DND-41 (cell line): Measurements from ENCODE around the gene ACADVL.
A peak's percentile ranks its signal among the peaks of the same experiment; 100 is the strongest.

Source experiments
- ATAC-seq: fragments of 200-7000 bp; cut with Tn5 transposase; 3 replicates; pipeline ENCODE4 v1.9.1; 2021; ENCODE audit warnings: low read depth; ENCODE audit not compliant: insufficient read depth
- DNase-seq: peaks from one replicate; pipeline ENCODE4 v3.0.0-alpha.2; 2020
- H2AFZ ChIP-seq: 2 replicates; pipeline ENCODE4 v1.6.0; 2012; ENCODE audit warnings: low read depth, low read length
- H3K27ac ChIP-seq: 2 replicates; pipeline ENCODE4 v1.5.1; 2012; ENCODE audit warnings: low read length, inconsistent platforms
- H3K27me3 ChIP-seq: fragments of 200-600 bp; sonication (generic); 2 replicates; pipeline ENCODE4 v1.6.0; 2012; ENCODE audit warnings: low read length, mild to moderate bottlenecking, inconsistent platforms; ENCODE audit not compliant: insufficient read depth, poor library complexity
- H3K36me3 ChIP-seq: 2 replicates; pipeline ENCODE4 v1.5.1; 2012; ENCODE audit warnings: low read length, inconsistent platforms; ENCODE audit not compliant: insufficient read depth
- H3K4me1 ChIP-seq: 2 replicates; pipeline ENCODE4 v1.5.1; 2012; ENCODE audit warnings: mild to moderate bottlenecking, low read length; ENCODE audit not compliant: insufficient read depth
- H3K4me2 ChIP-seq: 2 replicates; pipeline ENCODE4 v1.6.0; 2012; ENCODE audit warnings: mild to moderate bottlenecking, moderate library complexity, low read length, inconsistent platforms; ENCODE audit not compliant: insufficient read depth
- H3K4me3 ChIP-seq, 2 experiments: fragments of 200-600 bp in 1 of 2; shearing (Covaris generic) in 1 of 2; 2 replicates each; pipeline ENCODE4 v1.5.1; 2012 to 2016; ENCODE audit warnings: inconsistent platforms in 2 of 2, low read length in 2 of 2, mild to moderate bottlenecking in 2 of 2, low read depth in 1 of 2, moderate library complexity in 1 of 2
- H3K79me2 ChIP-seq: 2 replicates; pipeline ENCODE4 v1.6.0; 2012; ENCODE audit warnings: low read length, inconsistent platforms; ENCODE audit not compliant: insufficient read depth
- H3K9ac ChIP-seq: 2 replicates; pipeline ENCODE4 v1.6.0; 2012; ENCODE audit warnings: low read depth, mild to moderate bottlenecking, inconsistent platforms, low read length, moderate library complexity
- H3K9me3 ChIP-seq: 2 replicates; pipeline ENCODE4 v1.5.1; 2012; ENCODE audit warnings: low read length, moderate library complexity, mild to moderate bottlenecking, inconsistent platforms; ENCODE audit not compliant: insufficient read depth, severe bottlenecking
- H4K20me1 ChIP-seq: 2 replicates; pipeline ENCODE4 v1.6.0; 2012; ENCODE audit warnings: low read length; ENCODE audit not compliant: insufficient read depth
- CTCF ChIP-seq: IDR thresholded peaks from 2 replicates; pipeline ENCODE4 v1.5.1; 2012; ENCODE audit warnings: borderline replicate concordance, low read length, moderate library complexity, mild to moderate bottlenecking; ENCODE audit not compliant: poor library complexity, severe bottlenecking; ENCODE audit errors: extremely low read depth
- EZH2 ChIP-seq: IDR thresholded peaks from 3 replicates; pipeline ENCODE4 v1.6.1; 2012; ENCODE audit warnings: borderline replicate concordance, low read depth, mild to moderate bottlenecking, moderate library complexity, low read length, inconsistent platforms; ENCODE audit not compliant: severe bottlenecking

The ACADVL gene

GRCh38 chr17:7234083-7234951, 14.6 kb downstream of the ACADVL start, which contains the start of gene DVL2:
Gene DVL2, minus strand, starts transcription at chr17:7234517. Its CDS starts 255 bp downstream, at chr17:7234262.
- H3K27ac ChIP-seq, result peak within 1 kb of the TSS; percentile 97
- peaks cover 55% of the 10 kb centered on the region for H3K36me3 ChIP-seq
- DNase-seq, result peak; percentile 96
- H3K4me1 ChIP-seq, result peaks cover 61% of the 10 kb centered on the region
- H3K4me2 ChIP-seq, result peak within 1 kb of the TSS; percentile 99
- H2AFZ ChIP-seq, result peak within 1 kb of the TSS; percentile 75
- TF ChIP-seq EZH2 (no peak), CTCF (no peak)
- H3K9me3 ChIP-seq, result no peaks in the 10 kb centered on the region
- ATAC-seq, result peak; percentile 59
- H3K27me3 ChIP-seq, result no peaks in the 10 kb centered on the region
- H3K9ac ChIP-seq, result peak within 1 kb of the TSS; percentile 90
- H3K4me3 ChIP-seq, result peak within 1 kb of the TSS; percentile 83 to 93
- H4K20me1 ChIP-seq, result peaks cover 57% of the 10 kb centered on the region
- peaks cover 98% of the 10 kb centered on the region for H3K79me2 ChIP-seq

GRCh38 chr17:7235693-7236665, 16.2 kb downstream of the ACADVL start:
- H3K79me2 ChIP-seq, result peaks cover 88% of the 10 kb centered on the region
- H3K9me3 ChIP-seq, result no peaks in the 10 kb centered on the region
- peak overlapping the region; percentile 97 for H3K27ac ChIP-seq
- H4K20me1 ChIP-seq, result peaks cover 40% of the 10 kb centered on the region
- peak overlapping the region; percentile 99 for H3K4me2 ChIP-seq
- peaks cover 48% of the 10 kb centered on the region for H3K36me3 ChIP-seq
- peaks cover 69% of the 10 kb centered on the region for H3K4me1 ChIP-seq
- TF ChIP-seq CTCF, result no peak
- no peak for TF ChIP-seq EZH2
- no peaks in the 10 kb centered on the region for H3K27me3 ChIP-seq
- H3K9ac ChIP-seq, result peak overlapping the region; percentile 90; the same call in 1 of the 2 replicates
- H2AFZ ChIP-seq, result no peak overlapping the region
- ATAC-seq (no peak), DNase-seq (no peak)
- H3K4me3 ChIP-seq, result 0 out of 4 replicates have a peak overlapping the region, but pooled peaks of 1 of the 2 experiments have one; percentile 83

GRCh38 chr17:7236808-7237207, 17.1 kb downstream of the ACADVL start:
- Histone ChIP-seq H3K27me3 (no peaks in the 10 kb centered on the region), H3K4me2 (peak overlapping the region; percentile 99), H3K9ac (peak overlapping the region; percentile 88), H3K79me2 (peaks cover 88% of the 10 kb centered on the region), H3K4me3 (no peak overlapping the region; a peak in 1 of 4 replicates), H2AFZ (no peak overlapping the region), H3K36me3 (peaks cover 51% of the 10 kb centered on the region), H3K4me1 (peaks cover 73% of the 10 kb centered on the region), H3K9me3 (no peaks in the 10 kb centered on the region), H3K27ac (peak overlapping the region; percentile 81; the same call in 1 of the 2 replicates), H4K20me1 (peaks cover 38% of the 10 kb centered on the region)
- no peak for DNase-seq
- no peak for ATAC-seq
- TF ChIP-seq EZH2 (no peak), CTCF (no peak)
